Neuron (in vitro differentiated cells): Measurements from ENCODE around the gene KRTAP19-1.

Experiments
- H2AFZ ChIP-seq: one replicate; pipeline ENCODE4 v1.6.1; 2013; ENCODE audit warnings: low read depth, mild to moderate bottlenecking, inconsistent platforms, low read length, moderate library complexity
- H3K27me3 ChIP-seq: one replicate; pipeline ENCODE4 v1.6.1; 2013; ENCODE audit warnings: low read length; ENCODE audit not compliant: insufficient read depth
- H3K36me3 ChIP-seq: one replicate; pipeline ENCODE4 v1.6.1; 2013; ENCODE audit warnings: low read length; ENCODE audit not compliant: insufficient read depth
- H3K4me1 ChIP-seq: one replicate; pipeline ENCODE4 v1.6.1; 2013; ENCODE audit warnings: low read length; ENCODE audit not compliant: insufficient read depth
- H3K4me3 ChIP-seq: 2 replicates; pipeline ENCODE4 v1.5.1; 2013; ENCODE audit warnings: mild to moderate bottlenecking, low read length, moderate library complexity
- H3K9me3 ChIP-seq: one replicate; pipeline ENCODE4 v1.6.1; 2013; ENCODE audit warnings: low read length

The KRTAP19-1 gene

DNA sequence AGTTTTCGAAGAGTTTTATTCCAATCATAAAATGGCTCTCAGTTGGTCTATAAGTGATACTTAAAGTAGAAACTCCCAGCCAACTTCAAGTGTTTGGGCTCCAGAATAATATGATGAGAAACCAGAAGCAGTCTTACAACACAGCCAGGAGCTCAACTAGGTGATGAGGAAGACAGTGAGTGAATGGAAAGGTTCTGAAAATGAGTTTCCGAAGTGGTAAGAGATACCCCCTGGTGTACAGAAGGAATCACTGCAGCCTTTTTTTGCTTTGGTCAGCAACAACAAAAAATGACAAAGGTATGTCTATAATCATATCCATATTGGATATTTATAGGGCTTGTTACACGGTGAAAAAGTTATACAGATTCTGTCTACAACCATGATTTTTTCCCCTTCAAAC is 16.5 kb downstream of the KRTAP19-1 start:
- H3K4me1 ChIP-seq: peaks cover 11% of the 10 kb centered on the region
- no peak overlapping the region for H3K4me3 ChIP-seq
- H3K27me3 ChIP-seq: no peaks in the 10 kb centered on the region
- H3K9me3 ChIP-seq: no peaks in the 10 kb centered on the region
- H3K36me3 ChIP-seq: no peaks in the 10 kb centered on the region
- no peak overlapping the region for H2AFZ ChIP-seq

GRCh38 chr21:30448514-30448913 is 31.7 kb downstream of the KRTAP19-1 start:
- Histone ChIP-seq H3K36me3 (no peaks in the 10 kb centered on the region), H3K4me1 (no peaks in the 10 kb centered on the region), H3K27me3 (no peaks in the 10 kb centered on the region), H3K9me3 (no peaks in the 10 kb centered on the region), H3K4me3 (no peak overlapping the region), H2AFZ (no peak overlapping the region)

- Histone ChIP-seq H3K27me3 (no peaks in the 10 kb centered on the region), H3K4me1 (no peaks in the 10 kb centered on the region), H3K9me3 (no peaks in the 10 kb centered on the region), H2AFZ (no peak overlapping the region), H3K36me3 (no peaks in the 10 kb centered on the region), H3K4me3 (no peak overlapping the region)
Observed at GRCh38 chr21:30447056-30447455, 33.1 kb downstream of the KRTAP19-1 start.

DNA sequence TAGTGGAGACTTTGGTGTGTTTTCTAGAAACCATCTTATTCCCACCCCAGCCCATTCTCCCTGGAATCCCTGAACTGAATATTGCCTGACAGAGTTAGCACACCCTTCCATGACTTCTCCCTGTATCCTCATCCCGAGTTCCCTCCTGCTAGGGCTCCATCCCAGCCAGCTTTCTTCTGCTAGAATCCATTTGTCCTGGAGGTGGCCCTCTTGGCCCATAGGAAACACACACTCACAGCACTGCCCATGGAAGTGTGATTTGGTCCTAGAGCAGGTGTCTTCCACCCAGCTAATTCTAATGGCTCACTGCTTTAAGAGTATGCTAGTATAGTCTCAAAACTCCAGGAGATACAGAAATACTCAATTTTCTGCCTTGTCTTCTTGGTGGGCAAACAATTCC is 36.0 kb downstream of the KRTAP19-1 start:
- H3K36me3 ChIP-seq: no peaks in the 10 kb centered on the region
- no peak overlapping the region for H2AFZ ChIP-seq
- H3K27me3 ChIP-seq: no peaks in the 10 kb centered on the region
- H3K4me1 ChIP-seq: no peaks in the 10 kb centered on the region
- no peaks in the 10 kb centered on the region for H3K9me3 ChIP-seq
- H3K4me3 ChIP-seq: no peak overlapping the region

DNA sequence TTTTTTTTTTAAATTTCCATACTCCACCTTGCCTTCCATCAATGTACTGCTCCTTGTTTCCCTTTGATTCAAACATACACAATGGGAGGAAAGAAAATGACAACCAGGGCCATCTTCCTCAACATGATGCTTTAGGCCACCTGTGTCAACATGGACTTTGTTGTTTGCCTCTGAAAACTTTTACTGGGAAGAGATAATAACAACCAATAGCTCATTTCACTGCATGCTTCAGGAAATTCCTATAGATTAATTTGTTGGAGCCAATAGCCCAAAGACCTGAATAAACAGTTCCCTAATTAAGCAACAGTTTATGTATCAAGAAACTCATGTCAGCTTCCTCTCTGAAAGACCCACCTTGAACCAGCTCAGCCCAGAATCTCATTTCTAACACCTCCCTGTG is 36.9 kb downstream of the KRTAP19-1 start:
- Histone ChIP-seq H3K4me3 (no peak overlapping the region), H3K4me1 (no peaks in the 10 kb centered on the region), H3K27me3 (no peaks in the 10 kb centered on the region), H3K36me3 (no peaks in the 10 kb centered on the region), H3K9me3 (no peaks in the 10 kb centered on the region), H2AFZ (no peak overlapping the region)

- Histone ChIP-seq H3K27me3 (no peaks in the 10 kb centered on the region), H3K4me1 (no peaks in the 10 kb centered on the region), H3K4me3 (no peak within 1 kb of the TSS), H2AFZ (no peak within 1 kb of the TSS), H3K9me3 (no peaks in the 10 kb centered on the region), H3K36me3 (no peaks in the 10 kb centered on the region)
Observed at GRCh38 chr21:30439975-30440374, 40.2 kb downstream of the KRTAP19-1 start, which contains the start of gene KRTAP15-1. TSS of gene KRTAP15-1 (plus strand) at chr21:30440275. CDS start at chr21:30440328, 53 bp downstream.

DNA sequence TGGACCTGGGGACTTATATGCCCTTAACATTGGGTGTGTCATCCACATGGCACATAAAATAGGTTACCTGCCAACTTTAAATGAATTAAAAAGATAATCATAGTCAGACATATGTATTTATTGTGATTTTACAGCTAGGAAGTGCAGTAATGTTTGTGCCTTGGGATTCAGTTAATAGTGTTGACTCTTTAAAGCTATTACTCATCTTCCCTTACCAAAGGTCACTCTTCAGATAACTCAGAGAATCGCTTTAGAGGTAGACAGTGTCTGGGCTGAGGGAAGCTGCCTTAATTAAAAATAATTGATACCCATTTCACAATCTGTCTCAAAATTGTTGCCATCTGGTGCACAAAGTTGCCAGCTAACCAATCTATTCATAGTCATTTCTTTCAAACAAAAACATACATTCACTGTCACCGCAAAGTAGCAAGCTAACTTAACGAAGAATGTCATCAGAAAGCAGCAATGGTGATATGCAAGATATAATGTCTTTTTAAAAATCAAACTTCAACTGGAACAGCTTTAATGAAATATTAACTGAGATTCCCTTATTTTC is 43.1 kb downstream of the KRTAP19-1 start:
- H3K9me3 ChIP-seq: no peaks in the 10 kb centered on the region
- H3K36me3 ChIP-seq: no peaks in the 10 kb centered on the region
- H3K4me3 ChIP-seq: no peak overlapping the region
- H2AFZ ChIP-seq: no peak overlapping the region
- no peaks in the 10 kb centered on the region for H3K4me1 ChIP-seq
- no peaks in the 10 kb centered on the region for H3K27me3 ChIP-seq

DNA sequence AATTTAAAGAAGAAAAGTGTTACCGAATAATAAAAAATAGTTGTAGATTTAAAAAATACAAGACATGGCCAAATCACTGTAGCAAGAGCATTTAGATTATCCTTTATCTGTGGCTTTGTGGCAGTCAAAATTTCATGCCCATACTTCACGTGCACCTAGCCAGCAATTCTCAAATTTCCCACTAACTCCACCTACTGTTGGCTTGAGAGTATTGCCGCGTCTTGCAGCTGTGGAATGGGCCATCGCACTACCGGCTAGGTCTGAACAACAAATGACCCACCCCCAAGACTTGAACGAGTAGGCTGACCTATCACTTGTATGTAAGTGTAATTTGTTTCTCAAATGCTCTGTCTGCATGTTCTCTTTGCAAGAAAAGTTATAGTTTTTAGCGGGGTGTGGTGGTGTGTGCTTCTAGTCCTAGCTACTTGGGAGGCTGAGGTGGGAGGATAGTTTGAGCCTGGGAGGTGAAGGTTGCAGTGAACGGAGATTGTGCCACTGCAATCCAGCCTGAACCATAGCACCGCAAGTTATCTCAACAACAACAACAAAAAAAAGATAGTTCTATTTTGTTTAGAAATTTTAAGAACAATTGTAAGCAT is 46.0 kb downstream of the KRTAP19-1 start:
- Histone ChIP-seq H3K27me3 (no peaks in the 10 kb centered on the region), H3K36me3 (no peaks in the 10 kb centered on the region), H3K9me3 (no peaks in the 10 kb centered on the region)

GRCh38 chr21:30430170-30430655 is 50.0 kb downstream of the KRTAP19-1 start, which contains the start of gene KRTAP13-4:
TSS of gene KRTAP13-4 (plus strand) at chr21:30430220. CDS start at chr21:30430276, 56 bp downstream.
- Histone ChIP-seq H3K36me3 (no peaks in the 10 kb centered on the region), H2AFZ (no peak within 1 kb of the TSS), H3K27me3 (no peaks in the 10 kb centered on the region), H3K4me3 (no peak within 1 kb of the TSS), H3K9me3 (no peaks in the 10 kb centered on the region), H3K4me1 (peaks cover 3% of the 10 kb centered on the region)

More for the DNA sequence above, 46.0 kb downstream of the KRTAP19-1 start:
- peaks cover 3% of the 10 kb centered on the region for H3K4me1 ChIP-seq
- H3K4me3 ChIP-seq: no peak overlapping the region
- H2AFZ ChIP-seq: no peak overlapping the region
